AG04450 (cell line): ENCODE data around the gene SESN2. TPM values are rescaled to one million over a fixed set of nuclear protein-coding genes. Genes with fewer than 3 reads are reported as not detected.
"Not testable (repeated sequence)": the region's sequence is repeated elsewhere in the genome, so short reads cannot be mapped to it uniquely, and the experiment has no call there.

Experiments used
- CTCF ChIA-PET: fragments of 300-600, 350-600 bp; formaldehyde crosslinking; extraction: SDS; loops from one replicate; lab custom pipeline; 2022; ENCODE audit warnings: antibody characterized with exemption, inconsistent platforms; lab: Charles Lee
- POLR2A ChIA-PET: fragments of 350-600 bp; formaldehyde crosslinking; extraction: SDS; loops from one replicate; lab custom pipeline; 2021; ENCODE audit warnings: antibody characterized with exemption, inconsistent platforms; lab: Yijun Ruan, JAX
- DNase-seq: peaks from one replicate; pipeline ENCODE4 v3.0.0-alpha.2; 2011; ENCODE audit warnings: low read depth, low spot score
- H3K27ac ChIP-seq: one replicate; pipeline ENCODE4 v1.5.1; 2012; ENCODE audit warnings: low read depth, low read length, control low read depth
- H3K27me3 ChIP-seq: one replicate; pipeline ENCODE4 v1.6.0; 2012; ENCODE audit warnings: low read length; ENCODE audit not compliant: control insufficient read depth, insufficient read depth
- H3K4me3 ChIP-seq: 2 replicates; pipeline ENCODE4 v1.5.1; 2011; ENCODE audit warnings: mild to moderate bottlenecking, low read depth, low read length, control low read depth
- H3K9me3 ChIP-seq: 2 replicates; pipeline ENCODE4 v1.5.1; 2012; ENCODE audit warnings: low read length; ENCODE audit not compliant: control insufficient read depth, insufficient read depth
- polyA plus RNA-seq: library from polyadenylated mRNA; depleted of rRNA; stranded (reverse); fragments of >200 nt; gene quantifications from 2 replicates; pipeline ENCODE4 v1.2.3, GENCODE V29; 2011
- TF ChIP-seq, protein P1 (sequence below): IDR thresholded peaks from 2 replicates; pipeline ENCODE4 v1.5.1; 2011; ENCODE audit warnings: low read depth, low read length, control low read depth, inconsistent platforms

The SESN2 gene
- polyA plus RNA-seq, 1 experiment = 27.5 TPM

DNA sequence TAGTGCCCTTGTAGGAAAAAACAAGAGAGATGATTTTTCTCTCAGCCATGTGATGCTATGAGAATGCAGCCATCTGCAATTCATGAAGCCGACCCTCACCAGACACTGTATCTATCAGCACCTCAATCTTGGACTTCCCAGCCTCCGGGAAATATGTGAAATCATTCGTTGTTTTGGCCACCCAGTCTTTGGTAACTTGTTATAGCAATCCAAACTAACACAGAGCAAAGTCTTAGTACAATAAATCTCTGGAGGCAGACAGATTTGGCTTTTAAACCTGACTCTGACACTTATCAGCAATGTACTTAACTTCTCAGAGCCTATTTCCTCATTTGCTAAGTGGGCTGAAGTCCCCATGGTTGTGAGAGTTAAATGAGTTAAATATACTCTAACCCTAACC lies 64.4 kb downstream of the SESN2 start:
- ChIA-PET POLR2A (no interaction called here), CTCF (no interaction called here)
- H3K9me3 ChIP-seq = no peaks in the 10 kb centered on the region; the same call in 1 of the 2 replicates
- TF ChIP-seq, protein P1, sequence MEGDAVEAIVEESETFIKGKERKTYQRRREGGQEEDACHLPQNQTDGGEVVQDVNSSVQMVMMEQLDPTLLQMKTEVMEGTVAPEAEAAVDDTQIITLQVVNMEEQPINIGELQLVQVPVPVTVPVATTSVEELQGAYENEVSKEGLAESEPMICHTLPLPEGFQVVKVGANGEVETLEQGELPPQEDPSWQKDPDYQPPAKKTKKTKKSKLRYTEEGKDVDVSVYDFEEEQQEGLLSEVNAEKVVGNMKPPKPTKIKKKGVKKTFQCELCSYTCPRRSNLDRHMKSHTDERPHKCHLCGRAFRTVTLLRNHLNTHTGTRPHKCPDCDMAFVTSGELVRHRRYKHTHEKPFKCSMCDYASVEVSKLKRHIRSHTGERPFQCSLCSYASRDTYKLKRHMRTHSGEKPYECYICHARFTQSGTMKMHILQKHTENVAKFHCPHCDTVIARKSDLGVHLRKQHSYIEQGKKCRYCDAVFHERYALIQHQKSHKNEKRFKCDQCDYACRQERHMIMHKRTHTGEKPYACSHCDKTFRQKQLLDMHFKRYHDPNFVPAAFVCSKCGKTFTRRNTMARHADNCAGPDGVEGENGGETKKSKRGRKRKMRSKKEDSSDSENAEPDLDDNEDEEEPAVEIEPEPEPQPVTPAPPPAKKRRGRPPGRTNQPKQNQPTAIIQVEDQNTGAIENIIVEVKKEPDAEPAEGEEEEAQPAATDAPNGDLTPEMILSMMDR = no peak
- H3K27ac ChIP-seq = no peak overlapping the region
- no peak overlapping the region for H3K4me3 ChIP-seq
- H3K27me3 ChIP-seq = no peaks in the 10 kb centered on the region
- no peak for DNase-seq

DNA sequence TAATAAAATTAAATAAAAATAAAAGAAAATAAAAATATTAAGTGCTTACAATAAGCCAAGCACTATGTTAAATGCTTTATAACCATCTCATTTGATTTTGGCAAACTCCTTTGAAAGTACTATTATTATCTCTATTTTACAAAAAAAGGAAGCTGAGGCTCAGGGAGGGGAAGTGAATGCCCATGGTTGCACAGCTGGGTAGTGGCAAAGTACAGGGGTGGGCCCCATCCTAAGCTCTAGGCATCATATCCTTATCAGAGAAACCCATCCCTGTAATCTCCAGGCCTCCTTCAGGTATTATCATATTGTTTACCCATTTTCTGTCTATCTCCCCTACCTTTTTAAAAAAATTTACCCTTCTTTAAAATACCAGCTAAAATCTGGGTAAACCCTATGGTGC lies 67.2 kb downstream of the SESN2 start:
- no peaks in the 10 kb centered on the region; the same call in 1 of the 2 replicates for H3K9me3 ChIP-seq
- H3K27ac ChIP-seq = no peak overlapping the region
- DNase-seq = no peak
- no peak overlapping the region for H3K4me3 ChIP-seq
- CTCF ChIA-PET = interaction anchor here (0.9 kb wide), 1 partner anchor 34 kb away, joined by 4 read pairs; no protein-coding TSS in a partner anchor
- H3K27me3 ChIP-seq = no peaks in the 10 kb centered on the region
- TF ChIP-seq, protein P1 = no peak
- POLR2A ChIA-PET = interaction anchor here (0.7 kb wide), 1 partner anchor 91 kb away, joined by 14 read pairs; no protein-coding TSS in a partner anchor

GRCh38 chr1:28326984-28327383 lies 67.7 kb downstream of the SESN2 start:
- Histone ChIP-seq H3K27me3 (no peaks in the 10 kb centered on the region), H3K9me3 (no peaks in the 10 kb centered on the region; the same call in 1 of the 2 replicates), H3K4me3 (no peak overlapping the region), H3K27ac (no peak overlapping the region)
- DNase-seq = no peak
- TF ChIP-seq, protein P1 = no peak
- ChIA-PET CTCF (interaction anchor here (0.9 to 2.8 kb wide), 2 partner anchors 33 to 79 kb away, joined by 4 to 12 read pairs; no protein-coding TSS in a partner anchor), POLR2A (no interaction called here)

DNA sequence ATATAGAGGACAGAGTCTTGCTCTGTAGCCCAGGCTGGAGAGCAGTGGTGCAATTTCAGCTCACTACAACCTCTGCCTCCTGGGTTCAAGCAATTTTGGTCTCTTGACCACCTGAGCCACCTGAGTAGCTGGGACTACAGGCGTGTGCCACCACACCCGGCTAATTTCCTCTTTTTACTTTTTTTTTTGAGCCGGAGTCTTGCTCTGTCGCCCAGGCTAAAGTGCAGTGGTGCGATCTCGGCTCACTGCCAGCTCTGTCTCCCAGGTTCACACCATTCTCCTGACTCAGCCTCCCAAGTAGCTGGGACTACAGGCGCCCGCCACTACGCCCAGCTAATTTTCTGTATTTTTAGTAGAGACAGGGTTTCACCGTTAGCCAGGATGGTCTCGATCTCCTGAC lies 68.1 kb downstream of the SESN2 start:
- CTCF ChIA-PET = interaction anchor here (0.6 to 2.8 kb wide), 3 partner anchors 33 to 196 kb away, joined by 3 to 12 read pairs (median 4); no protein-coding TSS in a partner anchor
- H3K27ac ChIP-seq, DNase-seq, POLR2A ChIA-PET, H3K4me3 ChIP-seq, H3K27me3 ChIP-seq, H3K9me3 ChIP-seq: not testable (repeated sequence)

DNA sequence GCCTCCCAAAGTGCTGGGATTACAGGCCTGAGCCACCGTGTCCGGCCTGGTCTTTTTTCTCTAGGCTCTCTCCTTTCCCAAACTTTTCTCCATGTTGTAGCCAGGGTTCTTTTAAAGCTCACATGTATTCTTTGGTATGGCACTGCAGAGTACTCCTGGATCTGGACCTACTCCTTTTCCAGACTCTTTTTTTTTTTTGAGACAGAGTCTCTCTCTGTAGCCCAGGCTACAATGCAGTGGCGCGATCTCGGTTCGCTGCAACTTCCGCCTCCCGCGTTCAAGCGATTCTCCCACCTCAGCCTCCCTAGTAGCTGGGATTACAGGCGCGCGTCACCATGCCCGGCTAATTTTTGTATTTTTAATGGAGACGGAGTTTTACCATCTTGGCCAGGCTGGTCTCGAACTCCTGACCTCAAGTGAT lies 68.9 kb downstream of the SESN2 start:
- CTCF ChIA-PET = interaction anchor here (0.9 to 2.8 kb wide), 4 partner anchors 9 to 80 kb away, joined by 3 to 12 read pairs (median 4); no protein-coding TSS in a partner anchor
- Histone ChIP-seq H3K9me3 (no peaks in the 10 kb centered on the region; the same call in 1 of the 2 replicates), H3K27me3 (no peaks in the 10 kb centered on the region), H3K27ac (no peak overlapping the region), H3K4me3 (peak overlapping the region; percentile 59)
- TF ChIP-seq, protein P1 = no peak
- POLR2A ChIA-PET = interaction anchor here (0.6 to 1.7 kb wide), 16 partner anchors 13 to 818 kb away, joined by 3 to 18 read pairs (median 5); partner anchors contain the start of genes PHACTR4, RCC1 and SESN2
- no peak for DNase-seq
